Middle frontal gyrus (tissue), 1 donor: ENCODE results near the gene TAS2R3.

ENCODE experiments used
- DNase-seq: peaks from one replicate; pipeline ENCODE4 v3.0.0-alpha.2; 2015; ENCODE audit warnings: low spot score; ENCODE audit errors: extremely low spot score

The TAS2R3 gene

DNA sequence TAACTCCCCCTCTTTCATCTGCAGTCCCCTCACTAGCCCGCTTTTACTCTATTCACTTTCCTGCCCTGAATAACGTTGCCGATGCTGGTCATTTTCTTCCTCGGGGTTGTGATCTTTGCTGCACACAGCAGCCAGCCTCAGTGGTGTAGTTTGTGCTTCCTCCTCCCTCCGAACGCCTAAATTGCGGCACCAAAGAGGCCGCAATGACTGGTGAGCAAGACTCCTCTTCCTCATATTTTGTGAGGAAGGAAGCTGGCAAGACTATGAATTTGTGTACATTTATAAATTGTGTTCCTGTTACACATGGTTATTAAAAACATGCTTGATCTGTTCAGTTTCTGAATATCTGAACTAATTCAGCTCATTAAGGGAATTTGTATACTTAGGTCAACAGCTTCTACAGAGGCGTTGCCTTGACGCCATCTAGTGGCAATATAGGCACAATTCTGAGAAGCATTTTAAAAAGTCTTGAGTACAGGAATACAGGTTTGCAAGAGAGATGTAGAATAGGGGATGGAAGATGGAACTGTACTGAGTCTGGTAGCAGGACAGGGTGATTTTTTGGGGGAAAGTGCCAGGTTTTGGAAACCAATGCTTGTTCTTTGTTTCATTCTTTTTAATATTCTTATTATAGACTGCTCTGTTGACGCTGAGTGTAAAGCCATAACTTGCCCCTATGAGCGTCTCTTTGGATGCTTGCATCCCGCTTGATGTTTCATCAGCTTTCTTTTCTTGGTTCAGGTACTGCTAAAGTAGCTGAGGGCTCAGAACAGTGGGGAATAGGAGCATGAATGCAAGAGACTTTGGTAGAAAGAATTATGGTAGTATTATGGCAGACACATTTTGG lies 22.0 kb downstream of the TAS2R3 start:
- DNase-seq, result no peak

DNA sequence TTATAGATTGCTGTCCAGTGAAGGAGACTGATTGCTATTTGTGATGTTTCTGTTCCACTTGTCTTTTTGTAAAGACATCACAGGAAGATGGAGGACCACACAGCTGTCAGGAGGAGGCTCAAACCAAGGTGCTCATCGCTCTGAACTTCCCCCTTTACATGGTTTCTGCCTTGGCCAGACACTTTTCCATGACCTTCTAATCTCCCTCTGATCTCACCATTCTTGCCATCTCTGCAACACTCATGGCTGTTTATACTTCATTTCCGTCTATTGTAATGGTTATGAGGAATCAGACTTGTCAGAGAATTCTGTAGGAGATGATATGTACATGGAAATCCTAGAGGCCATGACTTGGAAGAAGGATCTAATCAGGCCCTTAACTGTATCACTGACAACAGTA lies 24.4 kb downstream of the TAS2R3 start:
- no peak for DNase-seq

- no peak for DNase-seq
These were observed 26.0 kb downstream of the TAS2R3 start, which contains the start of gene TAS2R5 for GRCh38 chr7:141789917-141790316. TSS of gene TAS2R5 (plus strand) at chr7:141790217. CDS start at chr7:141790362, 145 bp downstream.

DNA sequence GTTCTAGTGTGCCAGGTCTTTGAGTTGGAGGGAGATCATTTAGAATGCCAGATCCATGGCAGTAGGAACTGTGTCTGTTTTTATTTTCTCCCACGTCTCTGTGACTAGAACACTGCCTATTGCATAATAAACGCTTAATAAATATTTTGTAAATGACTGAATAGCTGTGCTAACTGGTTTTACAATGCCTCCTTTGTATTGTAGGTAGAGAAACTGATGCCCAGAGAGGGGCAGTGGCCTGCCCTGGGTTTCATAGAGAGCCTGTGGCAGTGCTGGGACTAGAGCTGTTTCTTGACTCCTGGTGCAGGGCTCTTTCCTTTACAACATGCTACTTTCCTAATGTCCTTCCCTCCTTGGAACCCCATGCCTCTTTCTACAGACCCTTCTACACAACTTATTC lies 28.6 kb downstream of the TAS2R3 start:
- no peak for DNase-seq
